HG03558 (cell line): ENCODE data around the gene PCDH1.
"Not testable (repeated sequence)": the region's sequence is repeated elsewhere in the genome, so short reads cannot be mapped to it uniquely, and the experiment has no call there.

Experiments used
- ATAC-seq: cut with Tn5 transposase; IDR thresholded peaks from one replicate; pipeline ENCODE4 v1.9.1; 2021; ENCODE audit warnings: moderate number of reproducible peaks; ENCODE audit not compliant: unreplicated experiment; ENCODE audit errors: extremely low read depth

Gene PCDH1

GRCh38 chr5:141878186-141878710 lies at the start of gene PCDH1:
Gene PCDH1, minus strand, starts transcription at chr5:141878410. Its CDS starts 148 bp downstream, at chr5:141878262.
- no peak for ATAC-seq

GRCh38 chr5:141926434-141926833 lies 48.2 kb upstream of the PCDH1 start:
- no peak for ATAC-seq

- peak; percentile 92 for ATAC-seq
Measured at GRCh38 chr5:141923448-141924313, 45.5 kb upstream of the PCDH1 start, which contains the start of gene DELE1. Gene DELE1, plus strand, starts transcription at chr5:141923871. Its CDS starts 71 bp downstream, at chr5:141923942.

GRCh38 chr5:141922827-141923447 lies 44.7 kb upstream of the PCDH1 start:
- not testable (repeated sequence) for ATAC-seq

- ATAC-seq, result no peak
Measured at GRCh38 chr5:141920771-141921170, 42.6 kb upstream of the PCDH1 start.

- no peak for ATAC-seq
Measured at GRCh38 chr5:141919218-141920119, 41.3 kb upstream of the PCDH1 start.

- no peak for ATAC-seq
Measured at GRCh38 chr5:141917760-141918159, 39.5 kb upstream of the PCDH1 start.

- no peak for ATAC-seq
Measured at GRCh38 chr5:141916522-141916921, 38.3 kb upstream of the PCDH1 start.

- no peak for ATAC-seq
Measured at GRCh38 chr5:141915881-141916336, 37.7 kb upstream of the PCDH1 start.

GRCh38 chr5:141914797-141915196 lies 36.6 kb upstream of the PCDH1 start:
- ATAC-seq, result no peak

- ATAC-seq, result no peak
Measured at GRCh38 chr5:141914199-141914743, 36.1 kb upstream of the PCDH1 start.

GRCh38 chr5:141913560-141914198 lies 35.5 kb upstream of the PCDH1 start:
- ATAC-seq, result no peak

GRCh38 chr5:141910271-141910673 lies 32.1 kb upstream of the PCDH1 start:
- ATAC-seq, result no peak

- ATAC-seq, result no peak
Measured at GRCh38 chr5:141909212-141909611, 31.0 kb upstream of the PCDH1 start.

- ATAC-seq, result no peak
Measured at GRCh38 chr5:141908796-141909195, 30.6 kb upstream of the PCDH1 start.

- no peak for ATAC-seq
Measured at GRCh38 chr5:141906972-141907371, 28.8 kb upstream of the PCDH1 start.

GRCh38 chr5:141906517-141906916 lies 28.3 kb upstream of the PCDH1 start:
- no peak for ATAC-seq

- no peak for ATAC-seq
Measured at GRCh38 chr5:141904551-141904950, 26.3 kb upstream of the PCDH1 start.

- no peak for ATAC-seq
Measured at GRCh38 chr5:141903261-141903660, 25.1 kb upstream of the PCDH1 start.
